HepG2 (cell line): ENCODE results near the gene TBC1D2B.

Experiments
- ATF2 ChIP-seq: sonication (generic); formaldehyde crosslinking; IDR thresholded peaks from 2 replicates; pipeline ENCODE4 v1.4.0; 2020; ENCODE audit warnings: missing genetic modification reagents
- CREM ChIP-seq, 2 experiments: sonication (generic) in 1 of 2; formaldehyde crosslinking in 1 of 2; IDR thresholded peaks; 2 replicates each; pipeline versions ENCODE4 v1.4.0 to v1.6.1; 2016 to 2020; ENCODE audit warnings: antibody characterized with exemption in 1 of 2, mild to moderate bottlenecking in 1 of 2, missing genetic modification reagents in 1 of 2
- KAT7 ChIP-seq: IDR thresholded peaks from 2 replicates; pipeline ENCODE4 v1.6.1; 2018; ENCODE audit warnings: borderline replicate concordance, missing compliant biosample characterization
- MAFK ChIP-seq, 2 experiments: IDR thresholded peaks in 1 of 2; conservative IDR thresholded peaks in 1 of 2; 2 replicates each; pipeline ENCODE4 v1.6.1; 2011; ENCODE audit warnings: improper control_type of control experiment in 2 of 2, low read length in 2 of 2
- MTA3 ChIP-seq: sonication (generic); formaldehyde crosslinking; IDR thresholded peaks from 2 replicates; pipeline ENCODE4 v1.4.0; 2020; ENCODE audit warnings: missing genetic modification reagents
- NFYB ChIP-seq: sonication (generic); formaldehyde crosslinking; IDR thresholded peaks from 2 replicates; pipeline ENCODE4 v1.4.0; 2020; ENCODE audit warnings: missing genetic modification reagents
- REST ChIP-seq, 2 experiments: IDR thresholded peaks; 2 replicates each; pipeline ENCODE4 v1.6.1; 2011 to 2012; ENCODE audit warnings: low read length in 2 of 2, borderline replicate concordance in 1 of 2, low read depth in 1 of 2, mild to moderate bottlenecking in 1 of 2, moderate library complexity in 1 of 2
- SP5 ChIP-seq: IDR thresholded peaks from 2 replicates; pipeline ENCODE4 v1.6.1; 2016; ENCODE audit warnings: low read depth, borderline replicate concordance
- ZNF138 ChIP-seq: sonication (generic); formaldehyde crosslinking; IDR thresholded peaks from 2 replicates; pipeline ENCODE4 v1.5.0; 2020; ENCODE audit warnings: mild to moderate bottlenecking, low read depth, missing genetic modification reagents
- ZNF609 ChIP-seq: sonication (generic); formaldehyde crosslinking; IDR thresholded peaks from 2 replicates; pipeline ENCODE4 v1.4.0; 2020; ENCODE audit warnings: mild to moderate bottlenecking, missing genetic modification reagents, borderline replicate concordance

GRCh38 chr15:78050441-78050809 lies 27.1 kb downstream of the TBC1D2B start:
- TF ChIP-seq REST (IDR thresholded peaks at IDR 0.05; ENCODE audit: borderline replicate concordance in 1 of 2, low read depth in 1 of 2, low read length in 2 of 2): no peak
- no peak for TF ChIP-seq MTA3 (CRISPR knock-in tag)
- TF ChIP-seq ZNF609 (CRISPR knock-in tag): no peak
- no peak for TF ChIP-seq SP5 (CRISPR knock-in tag)
- TF ChIP-seq NFYB (CRISPR knock-in tag): no peak
- TF ChIP-seq ZNF138: no peak
- no peak for TF ChIP-seq ATF2 (CRISPR knock-in tag)
- TF ChIP-seq KAT7: no peak
- no peak for TF ChIP-seq MAFK (conservative IDR thresholded peaks at IDR 0.05 in 1 of 2, IDR thresholded peaks at IDR 0.05 in 1 of 2; ENCODE audit: low read length in 2 of 2)
- no peak for TF ChIP-seq CREM (IDR thresholded peaks at IDR 0.05)
- TF ChIP-seq CREM (CRISPR knock-in tag; IDR thresholded peaks at IDR 0.05): no peak
